ENCODE measurements around the gene NEU4. TPM values are rescaled to one million over a fixed set of nuclear protein-coding genes. Genes with fewer than 3 reads are reported as not detected.
"Not testable (repeated sequence)": the region's sequence is repeated elsewhere in the genome, so short reads cannot be mapped to it uniquely, and the experiment has no call there.

Gene NEU4
- polyA plus RNA-seq, 4 donors: 0.65 to 102 (median 42.8) TPM

DNA sequence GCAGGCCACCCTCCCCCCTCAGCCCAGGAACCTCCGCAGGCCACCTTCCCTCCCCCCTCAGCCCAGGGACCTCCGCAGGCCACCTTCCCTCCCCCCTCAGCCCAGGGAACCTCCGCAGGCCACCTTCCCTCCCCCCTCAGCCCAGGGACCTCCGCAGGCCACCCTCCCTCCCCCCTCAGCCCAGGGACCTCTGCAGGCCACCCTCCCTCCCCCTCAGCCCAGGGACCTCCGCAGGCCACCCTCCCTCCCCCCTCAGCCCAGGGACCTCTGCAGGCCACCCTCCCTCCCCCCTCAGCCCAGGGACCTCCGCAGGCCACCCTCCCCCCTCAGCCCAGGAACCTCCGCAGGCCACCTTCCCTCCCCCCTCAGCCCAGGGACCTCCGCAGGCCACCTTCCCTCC, 2.8 kb upstream of the NEU4 start:
- H3K4me3 ChIP-seq (ENCODE audit: low read depth in 1 of 3, low read length in 3 of 3); H3K9me3 ChIP-seq (ENCODE audit: control insufficient read depth in 2 of 2, insufficient read depth in 1 of 2, low read depth in 1 of 2, low read length in 1 of 2); H3K27ac ChIP-seq (ENCODE audit: low read depth in 1 of 3, low read length in 2 of 3); DNase-seq; H3K36me3 ChIP-seq (ENCODE audit: control insufficient read depth in 3 of 3, insufficient read depth in 2 of 3, low read depth in 1 of 3, low read length in 3 of 3); FAIRE-seq: not testable (repeated sequence)
- Histone ChIP-seq H3K4me1 (ENCODE audit: control insufficient read depth in 3 of 3, insufficient read depth in 2 of 3, low read depth in 1 of 3, low read length in 2 of 3) (peaks cover 0 to 17% (median 0%) of the 10 kb centered on the region in 3 donors), H3K27me3 (ENCODE audit: control insufficient read depth in 3 of 3, insufficient read depth in 3 of 3, low read length in 3 of 3) (peaks cover 3 to 28% (median 5%) of the 10 kb centered on the region in 3 donors)
- WGBS, 3 donors: 20 to 29% methylated on average over 1 to 3 of the region's 8 CpGs; no CpG with 5 or more reads in 1 of the 3 donors

DNA sequence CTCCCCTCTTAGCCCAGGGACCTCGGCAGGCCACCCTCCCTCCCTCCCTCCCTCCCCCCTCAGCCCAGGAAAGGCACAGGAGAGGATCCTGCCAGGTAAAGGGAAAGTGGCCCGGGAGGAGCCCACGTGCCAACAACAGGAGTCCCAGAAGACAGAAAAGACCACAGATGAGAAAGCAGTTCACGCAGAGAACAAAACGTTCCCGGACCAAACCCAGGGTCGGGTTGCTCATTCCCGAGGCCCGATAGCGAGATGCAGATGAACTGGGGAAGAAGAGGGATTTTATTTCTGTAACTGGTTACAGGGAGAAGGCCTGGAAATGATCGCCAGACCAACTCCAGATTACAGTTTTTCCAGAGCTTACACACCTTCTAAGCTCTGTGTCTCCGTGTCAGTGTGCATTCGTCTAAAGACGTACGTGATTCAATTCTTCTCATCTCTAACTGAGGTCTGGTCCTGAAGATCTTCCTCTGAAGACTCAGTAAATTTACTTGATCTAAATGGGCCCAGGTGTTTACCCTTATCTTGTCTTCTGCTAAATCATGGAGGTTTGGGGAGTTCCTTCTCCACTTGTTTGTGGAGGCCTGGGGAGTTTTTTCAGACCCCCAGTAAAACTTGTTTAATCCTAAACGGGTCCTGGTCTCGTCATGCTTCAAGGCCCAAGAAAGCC, 807 bp upstream of the NEU4 start:
- peak overlapping the region in 1 of 3 donors; percentile 69 for H3K27ac ChIP-seq (ENCODE audit: low read depth in 1 of 3, low read length in 2 of 3)
- no peaks in the 10 kb centered on the region for H3K9me3 ChIP-seq (ENCODE audit: control insufficient read depth in 2 of 2, insufficient read depth in 1 of 2, low read depth in 1 of 2, low read length in 1 of 2)
- H3K36me3 ChIP-seq (ENCODE audit: control insufficient read depth in 3 of 3, insufficient read depth in 2 of 3, low read depth in 1 of 3, low read length in 3 of 3): no peaks in the 10 kb centered on the region
- FAIRE-seq (no peak), DNase-seq (no peak)
- H3K4me3 ChIP-seq (ENCODE audit: low read depth in 1 of 3, low read length in 3 of 3): no peak overlapping the region
- H3K27me3 ChIP-seq (ENCODE audit: control insufficient read depth in 3 of 3, insufficient read depth in 3 of 3, low read length in 3 of 3): peaks cover 0 to 15% (median 5%) of the 10 kb centered on the region in 3 donors
- peaks cover 0 to 17% (median 0%) of the 10 kb centered on the region in 3 donors for H3K4me1 ChIP-seq (ENCODE audit: control insufficient read depth in 3 of 3, insufficient read depth in 2 of 3, low read depth in 1 of 3, low read length in 2 of 3)
- WGBS, 3 donors: 75 to 81% (median 81%) methylated on average over 16 to 17 of the region's 17 CpGs

DNA sequence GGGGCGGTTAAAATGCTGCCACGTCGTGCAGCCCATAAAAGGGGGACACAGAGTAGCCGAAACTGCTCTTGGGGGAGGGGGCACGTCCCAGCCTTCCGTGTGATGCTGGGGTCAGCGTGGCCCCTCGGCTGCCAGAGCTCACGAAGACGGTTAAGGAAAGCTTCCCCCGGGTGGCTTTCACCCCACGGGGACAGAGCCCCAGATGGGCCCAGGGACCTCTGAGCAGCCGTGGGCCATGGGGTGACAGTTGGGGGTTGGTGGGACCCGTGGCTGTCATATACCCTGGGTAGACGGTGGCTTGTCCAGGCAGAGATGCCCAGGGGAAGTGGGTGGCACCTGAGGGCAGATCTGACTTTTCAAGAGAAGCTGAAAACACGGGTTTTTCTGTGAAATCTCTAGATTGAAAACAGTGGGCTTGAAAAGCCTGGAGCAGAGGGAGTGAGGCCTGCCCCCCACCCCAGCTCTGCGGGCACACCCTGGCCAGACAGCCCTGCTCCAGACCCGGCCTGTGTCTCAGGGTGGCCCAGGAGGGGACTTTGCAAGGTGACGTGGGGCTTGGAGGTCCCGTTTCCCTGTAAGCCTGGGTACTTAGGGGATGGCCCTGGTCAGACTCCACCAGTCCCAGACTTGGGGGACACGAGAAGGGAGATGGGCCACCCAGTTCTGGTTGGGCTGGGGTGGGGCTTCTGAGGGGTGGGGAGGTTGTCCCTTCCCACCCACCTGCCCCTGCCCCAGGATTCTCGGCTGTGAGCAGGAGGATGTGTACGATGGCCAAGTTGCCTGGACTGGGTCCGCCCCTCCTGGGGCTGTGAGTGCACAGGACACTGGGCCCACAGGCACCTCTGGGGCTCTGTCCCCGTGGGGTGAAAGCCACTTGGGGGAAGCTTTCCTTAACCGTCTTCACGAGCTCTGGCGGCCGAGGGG, 652 bp downstream of the NEU4 start:
- H3K4me1 ChIP-seq (ENCODE audit: control insufficient read depth in 3 of 3, insufficient read depth in 2 of 3, low read depth in 1 of 3, low read length in 2 of 3): peaks cover 0 to 7% (median 0%) of the 10 kb centered on the region in 3 donors
- no peaks in the 10 kb centered on the region for H3K36me3 ChIP-seq (ENCODE audit: control insufficient read depth in 3 of 3, insufficient read depth in 2 of 3, low read depth in 1 of 3, low read length in 3 of 3)
- peaks cover 0 to 3% (median 0%) of the 10 kb centered on the region in 3 donors for H3K27me3 ChIP-seq (ENCODE audit: control insufficient read depth in 3 of 3, insufficient read depth in 3 of 3, low read length in 3 of 3)
- peak overlapping the region in 1 of 3 donors; percentile 66 for H3K27ac ChIP-seq (ENCODE audit: low read depth in 1 of 3, low read length in 2 of 3)
- DNase-seq: no peak
- FAIRE-seq: no peak
- H3K4me3 ChIP-seq (ENCODE audit: low read depth in 1 of 3, low read length in 3 of 3): peak overlapping the region in 1 of 3 donors; percentile 71
- H3K9me3 ChIP-seq (ENCODE audit: control insufficient read depth in 2 of 2, insufficient read depth in 1 of 2, low read depth in 1 of 2, low read length in 1 of 2): no peaks in the 10 kb centered on the region
- WGBS, 3 donors: 49 to 80% (median 64%) methylated on average over 26 to 29 of the region's 29 CpGs

DNA sequence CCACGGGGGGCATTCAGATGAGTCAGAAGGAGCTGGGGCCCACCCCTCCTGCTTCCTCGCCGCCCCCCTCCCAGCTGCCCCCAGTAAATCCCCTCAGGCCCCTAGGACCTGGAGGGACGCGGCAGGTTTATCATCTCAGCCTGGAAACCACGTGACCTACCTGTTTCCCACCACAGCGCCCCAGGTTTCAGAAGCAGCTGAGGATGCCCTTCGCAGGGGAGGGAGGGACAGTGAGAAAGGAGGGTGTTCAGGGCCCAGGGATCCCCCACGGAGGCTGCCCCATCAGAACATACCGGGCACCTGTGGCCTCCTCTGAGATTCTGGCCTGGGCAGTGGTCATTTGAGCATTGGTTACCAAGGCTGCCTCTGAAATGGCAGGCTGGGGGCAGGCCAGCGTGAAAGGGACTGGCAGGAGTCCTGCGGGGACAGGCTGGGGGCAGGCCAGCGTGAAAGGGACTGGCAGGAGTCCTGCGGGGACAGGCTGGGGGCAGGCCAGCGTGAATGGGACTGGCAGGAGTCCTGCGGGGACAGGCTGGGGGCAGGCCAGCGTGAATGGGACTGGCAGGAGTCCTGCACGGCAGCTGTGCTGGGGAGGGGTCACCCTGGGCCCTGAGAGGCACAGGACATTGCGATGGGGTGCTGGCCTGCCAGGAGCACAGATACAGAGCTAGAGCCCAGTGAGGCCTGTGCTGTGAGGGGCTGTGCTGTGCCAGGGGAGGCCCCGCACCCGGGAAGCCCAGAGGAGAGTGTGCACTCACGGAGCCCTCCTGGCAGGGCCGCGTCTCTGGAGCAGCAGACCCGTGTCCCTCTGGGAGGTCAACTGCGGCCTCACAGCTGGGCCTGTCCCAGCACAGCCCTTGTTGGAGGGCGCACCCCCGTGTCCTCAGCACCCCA, 1.6 kb downstream of the NEU4 start:
- peak overlapping the region in 1 of 3 donors; percentile 71 for H3K4me3 ChIP-seq (ENCODE audit: low read depth in 1 of 3, low read length in 3 of 3)
- no peaks in the 10 kb centered on the region for H3K36me3 ChIP-seq (ENCODE audit: control insufficient read depth in 3 of 3, insufficient read depth in 2 of 3, low read depth in 1 of 3, low read length in 3 of 3)
- H3K4me1 ChIP-seq (ENCODE audit: control insufficient read depth in 3 of 3, insufficient read depth in 2 of 3, low read depth in 1 of 3, low read length in 2 of 3): peaks cover 0 to 4% (median 0%) of the 10 kb centered on the region in 3 donors
- no peaks in the 10 kb centered on the region for H3K9me3 ChIP-seq (ENCODE audit: control insufficient read depth in 2 of 2, insufficient read depth in 1 of 2, low read depth in 1 of 2, low read length in 1 of 2)
- no peaks in the 10 kb centered on the region for H3K27me3 ChIP-seq (ENCODE audit: control insufficient read depth in 3 of 3, insufficient read depth in 3 of 3, low read length in 3 of 3)
- DNase-seq: no peak
- WGBS, 3 donors: 76 to 87% (median 82%) methylated on average over 24 to 28 of the region's 28 CpGs
- FAIRE-seq: no peak
- no peak overlapping the region for H3K27ac ChIP-seq (ENCODE audit: low read depth in 1 of 3, low read length in 2 of 3)

DNA sequence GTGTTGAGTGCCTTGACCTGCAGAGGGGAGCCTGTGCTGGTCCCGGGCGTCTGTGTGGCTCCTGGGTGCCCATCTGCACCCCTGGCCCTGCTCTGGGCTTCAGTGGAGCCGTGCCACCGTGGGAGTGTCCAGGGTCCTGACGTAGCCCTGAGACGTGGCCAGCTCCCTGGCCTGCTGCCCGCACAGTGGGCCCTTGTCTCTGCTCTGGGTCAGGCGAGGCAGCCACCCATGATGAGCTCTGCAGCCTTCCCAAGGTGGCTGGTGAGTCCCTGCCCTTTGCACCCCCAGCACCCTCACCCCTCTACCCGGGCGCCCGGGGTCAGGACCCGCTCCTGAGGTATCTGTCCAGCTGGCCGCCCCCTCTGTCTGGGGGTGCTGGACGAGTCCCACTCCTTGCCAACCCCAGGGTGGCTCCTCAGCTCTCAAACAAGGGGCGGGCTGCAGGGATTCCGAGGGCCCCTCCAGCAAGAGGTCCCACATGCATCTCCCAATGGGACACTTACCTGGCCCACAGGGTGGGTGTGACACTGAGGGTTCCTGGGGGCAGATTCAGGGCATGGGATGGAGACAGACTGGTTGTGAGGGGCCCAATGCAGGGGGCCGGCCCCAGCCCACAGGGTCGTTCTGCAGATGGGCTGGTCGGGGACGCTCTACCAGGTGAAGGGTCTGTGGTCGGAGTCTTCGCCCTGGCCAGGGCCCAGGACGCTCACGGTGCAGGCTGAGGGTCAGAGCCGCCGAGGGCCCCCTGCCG, 2.4 kb downstream of the NEU4 start:
- 86 to 89% (median 88%) methylated on average over 27 of the region's 27 CpGs for WGBS, 3 donors
- Histone ChIP-seq H3K36me3 (ENCODE audit: control insufficient read depth in 3 of 3, insufficient read depth in 2 of 3, low read depth in 1 of 3, low read length in 3 of 3) (no peaks in the 10 kb centered on the region), H3K9me3 (ENCODE audit: control insufficient read depth in 2 of 2, insufficient read depth in 1 of 2, low read depth in 1 of 2, low read length in 1 of 2) (no peaks in the 10 kb centered on the region), H3K4me1 (ENCODE audit: control insufficient read depth in 3 of 3, insufficient read depth in 2 of 3, low read depth in 1 of 3, low read length in 2 of 3) (peaks cover 0 to 4% (median 0%) of the 10 kb centered on the region in 3 donors), H3K4me3 (ENCODE audit: low read depth in 1 of 3, low read length in 3 of 3) (no peak overlapping the region), H3K27me3 (ENCODE audit: control insufficient read depth in 3 of 3, insufficient read depth in 3 of 3, low read length in 3 of 3) (no peaks in the 10 kb centered on the region), H3K27ac (ENCODE audit: low read depth in 1 of 3, low read length in 2 of 3) (no peak overlapping the region)
- DNase-seq (no peak), FAIRE-seq (no peak)

DNA sequence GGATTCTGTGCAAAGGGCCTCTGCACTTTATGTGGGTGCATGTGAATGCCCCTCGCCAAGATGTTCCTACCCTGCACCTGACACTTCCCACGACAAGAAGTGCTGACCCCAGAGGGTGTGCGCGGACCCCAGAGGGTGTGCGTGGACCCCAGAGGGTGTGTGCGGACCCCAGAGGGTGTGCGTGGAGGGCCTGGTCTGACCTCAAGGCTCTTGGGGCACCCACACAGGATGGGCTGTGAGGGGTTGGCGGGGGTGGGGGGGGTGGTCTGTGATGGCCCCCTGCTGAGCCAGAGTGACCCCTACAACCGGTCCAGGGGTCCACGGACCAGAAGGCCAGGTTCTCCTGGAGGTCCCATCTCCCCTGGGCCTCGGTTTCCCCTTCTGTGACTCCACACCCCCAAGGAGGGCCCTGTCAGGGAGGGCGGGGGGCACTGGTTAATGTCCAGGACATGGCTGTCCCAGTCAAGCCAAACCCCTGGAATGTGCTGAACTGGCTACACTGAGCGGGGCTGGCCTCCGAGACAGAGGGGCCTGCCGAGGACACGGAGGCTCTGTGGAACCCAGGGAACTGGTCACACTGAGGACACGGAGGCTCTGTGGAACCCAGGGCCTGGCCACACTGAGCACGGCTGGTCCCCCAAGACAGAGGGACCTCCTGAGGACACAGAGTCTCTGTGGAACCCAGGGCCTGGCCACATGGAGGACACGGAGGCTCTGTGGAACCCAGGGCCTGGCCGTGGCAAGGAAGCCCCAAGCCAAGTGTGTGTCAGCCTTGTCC, 3.1 kb downstream of the NEU4 start:
- H3K36me3 ChIP-seq (ENCODE audit: control insufficient read depth in 3 of 3, insufficient read depth in 2 of 3, low read depth in 1 of 3, low read length in 3 of 3): no peaks in the 10 kb centered on the region
- peaks cover 0 to 4% (median 0%) of the 10 kb centered on the region in 3 donors for H3K4me1 ChIP-seq (ENCODE audit: control insufficient read depth in 3 of 3, insufficient read depth in 2 of 3, low read depth in 1 of 3, low read length in 2 of 3)
- no peaks in the 10 kb centered on the region for H3K27me3 ChIP-seq (ENCODE audit: control insufficient read depth in 3 of 3, insufficient read depth in 3 of 3, low read length in 3 of 3)
- FAIRE-seq (no peak), DNase-seq (no peak)
- H3K4me3 ChIP-seq (ENCODE audit: low read depth in 1 of 3, low read length in 3 of 3): no peak overlapping the region
- H3K9me3 ChIP-seq (ENCODE audit: control insufficient read depth in 2 of 2, insufficient read depth in 1 of 2, low read depth in 1 of 2, low read length in 1 of 2): no peaks in the 10 kb centered on the region
- H3K27ac ChIP-seq (ENCODE audit: low read depth in 1 of 3, low read length in 2 of 3): no peak overlapping the region
- WGBS, 3 donors: 80 to 85% (median 84%) methylated on average over 20 of the region's 20 CpGs

All from small intestine (tissue), 7 donors.